ENCODE results near the gene TAPBP. TPM values are rescaled to one million over a fixed set of nuclear protein-coding genes. Genes with fewer than 3 reads are reported as not detected.
"Not testable (repeated sequence)": the region's sequence is repeated elsewhere in the genome, so short reads cannot be mapped to it uniquely, and the experiment has no call there.

The TAPBP gene
- 28.2 and 29.5 TPM in 2 replicates for total RNA-seq (2021)
- long read RNA-seq, transcript TAPBP-234 (8 exons, 3,759 nt): major isoform, 32 of 56 reads
- long read RNA-seq, partial matches to known transcripts: 10 of 56 reads
- long read RNA-seq, other reads (novel, unspliced or antisense): 12 of 56 reads

- Mint-ChIP-seq H3K9me3 (no peaks in the 10 kb centered on the region), H3K27me3 (ENCODE audit: low read depth) (no peaks in the 10 kb centered on the region; the same call in 1 of the 2 replicates), H3K4me1 (peaks cover 38 to 43% of the 10 kb centered on the region in 2 experiments), H3K36me3 (ENCODE audit: insufficient read depth in 1 of 3, low read depth in 3 of 3) (peaks cover 2 to 21% (median 13%) of the 10 kb centered on the region in 3 experiments; a peak in 5 of 7 replicates), H3K4me3 (peak within 1 kb of the TSS; percentile 83 to 97), H3K27ac (peak within 1 kb of the TSS; percentile 41 to 95 (median 59); a peak in 4 of 7 replicates)
- Histone ChIP-seq H3K27ac (ENCODE audit: insufficient read length, low read depth, low read length) (no peak within 1 kb of the TSS), H3K4ac (ENCODE audit: low read depth, low read length) (no peak within 1 kb of the TSS), H3K27me3 (ENCODE audit: insufficient read depth, low read length) (no peaks in the 10 kb centered on the region), H2AK5ac (ENCODE audit: insufficient read length, low read length) (no peak within 1 kb of the TSS), H3T11ph (ENCODE audit: low read length) (no peak within 1 kb of the TSS), H3K9me3 (ENCODE audit: control insufficient read depth, low read depth, low read length) (no peaks in the 10 kb centered on the region), H4K8ac (replicated peaks; ENCODE audit: insufficient read length, low read depth, low read length) (no peak within 1 kb of the TSS), H3K23ac (ENCODE audit: insufficient read length, low read depth, low read length) (no peak within 1 kb of the TSS), H3K18ac (ENCODE audit: insufficient read length, low read depth, low read length) (peak within 1 kb of the TSS; percentile 85), H3K4me1 (ENCODE audit: insufficient read depth, low read length) (no peaks in the 10 kb centered on the region), H4K20me1 (ENCODE audit: control insufficient read depth, insufficient read depth, insufficient read length) (no peaks in the 10 kb centered on the region), H4K91ac (ENCODE audit: insufficient read length, low read depth, low read length) (no peak within 1 kb of the TSS), H3K56ac (ENCODE audit: insufficient read length, low read depth, low read length) (no peak within 1 kb of the TSS), H2BK15ac (ENCODE audit: low read depth, low read length) (no peak within 1 kb of the TSS), H3K14ac (ENCODE audit: insufficient read depth, low read length) (peak within 1 kb of the TSS; percentile 69; the same call in 1 of the 2 replicates), H2BK20ac (ENCODE audit: low read depth, low read length, poor library complexity, severe bottlenecking) (no peak within 1 kb of the TSS), H2BK120ac (ENCODE audit: low read depth, low read length, poor library complexity, severe bottlenecking) (no peak within 1 kb of the TSS), H3K4me2 (ENCODE audit: insufficient read depth, insufficient read length, low read length) (peak within 1 kb of the TSS; percentile 92), H3K79me2 (ENCODE audit: insufficient read depth, low read length) (no peaks in the 10 kb centered on the region; the same call in 1 of the 2 replicates), H3K23me2 (ENCODE audit: insufficient read length, low read depth, low read length, poor library complexity, severe bottlenecking) (peaks cover 31% of the 10 kb centered on the region), H2BK12ac (ENCODE audit: insufficient read length, low read depth, low read length) (no peak within 1 kb of the TSS), H4K5ac (ENCODE audit: insufficient read length, low read depth, low read length) (no peak within 1 kb of the TSS), H2AFZ (ENCODE audit: low read length) (no peak within 1 kb of the TSS), H2BK5ac (ENCODE audit: insufficient read length, low read length) (no peak within 1 kb of the TSS), H3K9ac (ENCODE audit: extremely low read depth, insufficient read length, low read length) (peak within 1 kb of the TSS; percentile 61), H3K79me1 (ENCODE audit: insufficient read depth, low read depth, low read length, poor library complexity, severe bottlenecking) (no peaks in the 10 kb centered on the region)
- peak; percentile 64 for DNase-seq
- no CpG with 5 or more reads among the region's 47 CpGs for WGBS (ENCODE audit: extremely low coverage, insufficient read length, low lambda C conversion rate)
- no peak for TF ChIP-seq CTCF (conservative IDR thresholded peaks at IDR 0.05)
Observed at GRCh38 chr6:33313709-33314514, at the start of gene TAPBP. TAPBP (minus strand) TSS chr6:33314078; CDS start chr6:33314041, 37 bp downstream.

- not testable (repeated sequence) for H3T11ph ChIP-seq (ENCODE audit: low read length); H3K36me3 Mint-ChIP-seq (ENCODE audit: insufficient read depth in 1 of 3, low read depth in 3 of 3); H4K20me1 ChIP-seq (ENCODE audit: control insufficient read depth, insufficient read depth, insufficient read length); H3K4me2 ChIP-seq (ENCODE audit: insufficient read depth, insufficient read length, low read length); H3K23me2 ChIP-seq (ENCODE audit: insufficient read length, low read depth, low read length, poor library complexity, severe bottlenecking); H3K27me3 Mint-ChIP-seq (ENCODE audit: low read depth); H3K27me3 ChIP-seq (ENCODE audit: insufficient read depth, low read length); H2AFZ ChIP-seq (ENCODE audit: low read length); H3K23ac ChIP-seq (ENCODE audit: insufficient read length, low read depth, low read length); H3K9ac ChIP-seq (ENCODE audit: extremely low read depth, insufficient read length, low read length); H2AK5ac ChIP-seq (ENCODE audit: insufficient read length, low read length); H3K27ac ChIP-seq (ENCODE audit: insufficient read length, low read depth, low read length); DNase-seq; H2BK20ac ChIP-seq (ENCODE audit: low read depth, low read length, poor library complexity, severe bottlenecking); H3K14ac ChIP-seq (ENCODE audit: insufficient read depth, low read length); H3K27ac Mint-ChIP-seq; H4K8ac ChIP-seq (replicated peaks; ENCODE audit: insufficient read length, low read depth, low read length); H4K91ac ChIP-seq (ENCODE audit: insufficient read length, low read depth, low read length); H2BK12ac ChIP-seq (ENCODE audit: insufficient read length, low read depth, low read length); H3K4ac ChIP-seq (ENCODE audit: low read depth, low read length); H3K4me3 Mint-ChIP-seq; H3K79me2 ChIP-seq (ENCODE audit: insufficient read depth, low read length); H4K5ac ChIP-seq (ENCODE audit: insufficient read length, low read depth, low read length); H2BK15ac ChIP-seq (ENCODE audit: low read depth, low read length); H2BK5ac ChIP-seq (ENCODE audit: insufficient read length, low read length); H3K9me3 Mint-ChIP-seq; H3K4me1 ChIP-seq (ENCODE audit: insufficient read depth, low read length); H3K18ac ChIP-seq (ENCODE audit: insufficient read length, low read depth, low read length); H3K9me3 ChIP-seq (ENCODE audit: control insufficient read depth, low read depth, low read length); H3K79me1 ChIP-seq (ENCODE audit: insufficient read depth, low read depth, low read length, poor library complexity, severe bottlenecking); H3K56ac ChIP-seq (ENCODE audit: insufficient read length, low read depth, low read length); H2BK120ac ChIP-seq (ENCODE audit: low read depth, low read length, poor library complexity, severe bottlenecking)
- WGBS (ENCODE audit: extremely low coverage, insufficient read length, low lambda C conversion rate): no CpG with 5 or more reads among the region's 12 CpGs
- peaks cover 22 to 32% of the 10 kb centered on the region in 2 experiments for H3K4me1 Mint-ChIP-seq
Observed at GRCh38 chr6:33363486-33363885, 49.6 kb upstream of the TAPBP start.

All from H9 (cell line).